Gastroesophageal sphincter (tissue), 4 donors: ENCODE data around the gene MED10. TPM values are rescaled to one million over a fixed set of nuclear protein-coding genes. Genes with fewer than 3 reads are reported as not detected.

Source experiments
- ATAC-seq: fragments of 150-250 bp; one replicate; pipeline ENCODE4 v1.9.1; 2016; ENCODE audit warnings: mild to moderate bottlenecking, moderate library complexity
- H3K27ac ChIP-seq, 4 donors: fragments of 200-600 bp; sonication (generic) in 3 of 4; 1 replicate in 3 of 4; 2 replicates in 1 of 4; pipeline ENCODE4 v1.5.1; 2016 to 2019
- H3K27me3 ChIP-seq: fragments of 200-600 bp; sonication (generic); one replicate; pipeline ENCODE4 v1.5.1; 2019
- H3K36me3 ChIP-seq, 2 donors: fragments of 200-600 bp; sonication (generic); one replicate each; pipeline ENCODE4 v1.5.1; 2019; ENCODE audit warnings: control low read depth in 1 of 2
- H3K4me1 ChIP-seq, 3 donors: fragments of 200-600 bp; sonication (generic); 1 replicate in 2 of 3; 2 replicates in 1 of 3; pipeline ENCODE4 v1.5.1; 2016 to 2019; ENCODE audit warnings: control low read depth in 2 of 3
- H3K4me3 ChIP-seq, 2 donors: fragments of 200-600 bp; sonication (generic); one replicate each; pipeline ENCODE4 v1.5.1; 2019; ENCODE audit warnings: mild to moderate bottlenecking in 1 of 2, moderate library complexity in 1 of 2
- H3K9me3 ChIP-seq, 3 donors: fragments of 200-600 bp; sonication (generic); one replicate each; pipeline ENCODE4 v1.5.1; 2017 to 2019; ENCODE audit warnings: control low read depth in 2 of 3
- EP300 ChIP-seq: sonication (generic); formaldehyde crosslinking; IDR thresholded peaks from one replicate; pipeline ENCODE4 v1.6.1; 2017; ENCODE audit warnings: antibody characterized with exemption, mild to moderate bottlenecking
- POLR2A ChIP-seq, 2 donors: fragments of 450-650 bp; IDR thresholded peaks; one replicate each; pipeline ENCODE4 v1.6.1; 2017; ENCODE audit warnings: antibody characterized with exemption in 2 of 2, mild to moderate bottlenecking in 2 of 2, moderate library complexity in 1 of 2
- POLR2AphosphoS5 ChIP-seq: sonication (generic); formaldehyde crosslinking; IDR thresholded peaks from one replicate; pipeline ENCODE4 v1.6.1; 2017; ENCODE audit warnings: antibody characterized with exemption
- WGBS, 2 donors: methylation state at CpG; one replicate each; pipeline ENCODE4 v1.1.5; 2018; ENCODE audit warnings: low coverage in 1 of 2; 5-methylcytosine and 5-hydroxymethylcytosine counted together
- total RNA-seq, 4 donors: library from RNA; depleted of rRNA; stranded (reverse); fragments of >200 nt; gene quantifications; one replicate each; pipeline ENCODE4 v1.1.0, GENCODE V29; 2016
- TF ChIP-seq, protein P1 (sequence below), 4 experiments: fragments of 200-600 bp in 2 of 4; fragments of 450-650 bp in 2 of 4; sonication (generic) in 1 of 4; IDR thresholded peaks; one replicate each; pipeline ENCODE4 v1.5.1; 2017 to 2019; ENCODE audit warnings: antibody characterized with exemption in 4 of 4, mild to moderate bottlenecking in 2 of 4, moderate library complexity in 2 of 4

MED10 gene, protein sequence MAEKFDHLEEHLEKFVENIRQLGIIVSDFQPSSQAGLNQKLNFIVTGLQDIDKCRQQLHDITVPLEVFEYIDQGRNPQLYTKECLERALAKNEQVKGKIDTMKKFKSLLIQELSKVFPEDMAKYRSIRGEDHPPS
- 10 to 100 TPM; 27.2 to 39.7 (median 34.0) TPM for total RNA-seq

DNA sequence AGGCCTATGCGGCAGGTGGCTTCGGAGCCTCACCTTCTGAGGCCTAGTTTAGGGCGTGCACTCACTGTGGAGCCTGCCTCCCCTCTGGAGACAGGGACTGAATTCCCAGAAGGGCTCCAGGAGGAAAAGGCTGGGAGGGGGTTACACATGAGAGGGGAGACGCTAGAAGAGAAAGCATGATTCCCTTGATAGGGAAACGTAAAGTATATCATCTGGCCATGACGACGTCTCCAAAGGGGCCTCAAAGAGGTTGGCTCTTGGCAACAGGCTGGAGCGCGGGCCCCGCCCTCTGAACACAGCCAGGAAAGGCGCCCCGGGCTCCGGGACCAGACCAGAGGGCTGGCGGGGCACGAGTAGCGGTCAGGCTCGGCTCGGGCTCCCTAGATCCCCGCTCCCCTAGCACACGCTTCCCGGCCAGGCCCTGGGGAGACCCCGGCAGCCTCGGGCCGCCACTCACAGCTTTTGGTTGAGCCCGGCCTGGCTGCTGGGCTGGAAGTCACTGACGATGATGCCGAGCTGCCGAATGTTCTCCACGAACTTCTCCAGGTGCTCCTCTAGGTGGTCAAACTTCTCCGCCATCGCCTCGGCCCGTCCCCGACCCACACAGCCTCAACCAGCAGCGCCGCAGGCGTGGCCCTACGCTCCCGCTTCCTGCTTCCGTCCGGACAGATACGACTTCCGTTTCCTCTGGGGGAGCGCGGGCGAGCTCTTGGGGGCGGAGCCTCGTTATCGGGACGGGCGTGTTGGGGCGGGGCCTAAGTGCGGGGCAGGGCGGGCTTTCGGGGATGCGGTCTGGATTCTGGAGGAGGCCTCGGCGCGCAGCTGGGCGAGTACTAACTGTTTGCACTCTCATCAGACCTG lies at the start of gene MED10:
TSS of gene MED10 (minus strand) at position 643 of the 861 bp plus-strand sequence. CDS start at position 579, 64 bp downstream.
- Histone ChIP-seq H3K4me1 (peaks cover 0 to 32% (median 7%) of the 10 kb centered on the region in 3 donors), H3K27me3 (no peaks in the 10 kb centered on the region), H3K27ac (peak within 1 kb of the TSS; percentile 79 to 92 (median 90)), H3K4me3 (peak within 1 kb of the TSS; percentile 86 to 96), H3K9me3 (no peaks in the 10 kb centered on the region), H3K36me3 (peaks cover 0 to 38% of the 10 kb centered on the region in 2 donors)
- peak; percentile 99 for ATAC-seq
- TF ChIP-seq POLR2AphosphoS5 (peak; percentile 82), POLR2A (IDR thresholded peaks at IDR 0.05) (peak; percentile 56 to 68), EP300 (no peak)
- TF ChIP-seq, protein P1, sequence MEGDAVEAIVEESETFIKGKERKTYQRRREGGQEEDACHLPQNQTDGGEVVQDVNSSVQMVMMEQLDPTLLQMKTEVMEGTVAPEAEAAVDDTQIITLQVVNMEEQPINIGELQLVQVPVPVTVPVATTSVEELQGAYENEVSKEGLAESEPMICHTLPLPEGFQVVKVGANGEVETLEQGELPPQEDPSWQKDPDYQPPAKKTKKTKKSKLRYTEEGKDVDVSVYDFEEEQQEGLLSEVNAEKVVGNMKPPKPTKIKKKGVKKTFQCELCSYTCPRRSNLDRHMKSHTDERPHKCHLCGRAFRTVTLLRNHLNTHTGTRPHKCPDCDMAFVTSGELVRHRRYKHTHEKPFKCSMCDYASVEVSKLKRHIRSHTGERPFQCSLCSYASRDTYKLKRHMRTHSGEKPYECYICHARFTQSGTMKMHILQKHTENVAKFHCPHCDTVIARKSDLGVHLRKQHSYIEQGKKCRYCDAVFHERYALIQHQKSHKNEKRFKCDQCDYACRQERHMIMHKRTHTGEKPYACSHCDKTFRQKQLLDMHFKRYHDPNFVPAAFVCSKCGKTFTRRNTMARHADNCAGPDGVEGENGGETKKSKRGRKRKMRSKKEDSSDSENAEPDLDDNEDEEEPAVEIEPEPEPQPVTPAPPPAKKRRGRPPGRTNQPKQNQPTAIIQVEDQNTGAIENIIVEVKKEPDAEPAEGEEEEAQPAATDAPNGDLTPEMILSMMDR (IDR thresholded peaks at IDR 0.05) = peak in 1 of 4 experiments; percentile 17
- WGBS, 2 donors = 0 to 9% methylated on average over 4 to 11 of the region's 60 CpGs

DNA sequence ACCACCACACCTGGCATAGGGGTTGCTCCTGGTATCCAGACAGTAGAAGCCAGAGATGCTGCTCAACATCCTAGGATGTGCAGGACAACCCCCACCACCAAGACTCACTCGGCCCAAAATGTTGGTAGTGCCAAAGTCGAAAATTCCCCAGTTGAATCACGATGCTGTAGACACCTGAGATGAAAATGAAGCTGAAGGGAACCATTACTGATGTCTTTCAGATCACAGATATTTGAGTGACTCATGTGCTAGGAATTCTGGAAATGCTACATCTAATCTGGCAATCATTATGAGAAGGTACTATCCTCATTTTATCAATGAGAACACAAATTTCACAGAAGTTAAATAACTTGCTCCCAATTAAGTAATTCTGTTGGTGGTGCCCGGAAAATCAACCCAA lies 49.3 kb upstream of the MED10 start:
- 80 to 90% methylated on average over 1 of the region's 4 CpGs for WGBS, 2 donors
- no peak for TF ChIP-seq EP300
- TF ChIP-seq, protein P1 (IDR thresholded peaks at IDR 0.05) = no peak
- no peak for TF ChIP-seq POLR2A (IDR thresholded peaks at IDR 0.05)
- TF ChIP-seq POLR2AphosphoS5 = no peak
- Histone ChIP-seq H3K36me3 (no peaks in the 10 kb centered on the region), H3K27ac (no peak overlapping the region), H3K4me1 (no peaks in the 10 kb centered on the region), H3K9me3 (no peaks in the 10 kb centered on the region), H3K27me3 (peaks cover 51% of the 10 kb centered on the region), H3K4me3 (no peak overlapping the region)
- ATAC-seq = no peak

DNA sequence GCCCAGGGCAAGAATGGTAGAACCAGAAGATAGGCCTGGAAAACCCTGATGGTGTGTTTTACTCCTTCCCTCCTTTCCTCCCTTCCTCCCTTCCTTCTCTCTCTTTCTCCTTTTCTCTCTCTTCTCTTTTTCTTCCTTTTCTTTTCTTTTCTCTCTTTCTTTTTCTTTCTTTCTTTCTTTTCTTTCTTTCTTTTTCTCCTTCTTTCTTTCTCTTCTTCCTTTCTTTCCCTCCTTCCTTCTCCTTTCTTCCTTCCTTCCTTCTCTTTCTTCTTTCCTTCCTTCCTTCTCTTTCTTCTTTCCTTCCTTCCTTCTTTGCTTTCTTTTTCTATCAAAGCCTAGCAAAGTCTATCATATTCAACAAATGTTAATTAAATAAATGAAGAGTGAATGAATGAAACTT lies 46.4 kb upstream of the MED10 start:
- no peaks in the 10 kb centered on the region for H3K9me3 ChIP-seq
- ATAC-seq = no peak
- peaks cover 37% of the 10 kb centered on the region for H3K27me3 ChIP-seq
- H3K36me3 ChIP-seq = no peaks in the 10 kb centered on the region
- no peak overlapping the region for H3K27ac ChIP-seq
- H3K4me1 ChIP-seq = no peaks in the 10 kb centered on the region
- TF ChIP-seq, protein P1 (IDR thresholded peaks at IDR 0.05) = no peak
- no peak for TF ChIP-seq POLR2A (IDR thresholded peaks at IDR 0.05)
- TF ChIP-seq POLR2AphosphoS5 = no peak
- no peak for TF ChIP-seq EP300
- no peak overlapping the region for H3K4me3 ChIP-seq

DNA sequence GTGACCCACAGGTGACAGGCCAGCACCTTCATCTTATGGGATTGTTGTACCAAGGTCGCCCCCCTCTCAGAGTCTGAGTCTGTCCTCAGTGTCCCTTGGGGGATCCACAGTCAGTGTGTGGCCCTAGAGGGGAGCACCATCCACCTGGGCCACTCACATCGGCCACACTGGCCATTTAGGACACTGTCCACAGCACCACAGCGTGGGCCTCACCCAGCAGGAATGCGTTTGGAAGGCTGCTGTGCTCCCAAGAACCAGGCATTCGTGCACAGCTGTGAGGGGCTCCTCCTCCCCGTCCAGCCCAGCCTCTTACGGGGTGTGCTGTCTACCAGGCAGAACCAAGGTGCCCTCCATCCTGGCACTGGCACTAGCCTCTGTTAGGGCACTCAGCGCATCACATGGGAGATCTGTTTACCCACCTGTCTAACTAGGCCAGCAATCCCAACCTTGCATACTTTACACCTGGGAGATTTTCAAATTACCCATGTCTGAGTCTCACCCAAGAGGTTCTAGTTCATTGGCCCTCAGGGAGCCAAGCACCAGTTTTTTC lies 45.8 kb upstream of the MED10 start:
- Histone ChIP-seq H3K4me3 (no peak overlapping the region), H3K36me3 (no peaks in the 10 kb centered on the region), H3K4me1 (peaks cover 0 to under 1% (median 0%) of the 10 kb centered on the region in 3 donors), H3K27ac (no peak overlapping the region), H3K9me3 (no peaks in the 10 kb centered on the region), H3K27me3 (peaks cover 33% of the 10 kb centered on the region)
- no CpG with 5 or more reads among the region's 8 CpGs for WGBS, 2 donors
- TF ChIP-seq, protein P1 (IDR thresholded peaks at IDR 0.05) = no peak
- TF ChIP-seq POLR2A (IDR thresholded peaks at IDR 0.05) (no peak), POLR2AphosphoS5 (no peak), EP300 (no peak)
- no peak for ATAC-seq
